ENCODE measurements around the gene KMT2A. TPM values are rescaled to one million over a fixed set of nuclear protein-coding genes. Genes with fewer than 3 reads are reported as not detected.

KMT2A gene
- total and polyA plus RNA-seq, 2 experiments from 2014 or later, result 34.3 to 72.2 TPM

DNA sequence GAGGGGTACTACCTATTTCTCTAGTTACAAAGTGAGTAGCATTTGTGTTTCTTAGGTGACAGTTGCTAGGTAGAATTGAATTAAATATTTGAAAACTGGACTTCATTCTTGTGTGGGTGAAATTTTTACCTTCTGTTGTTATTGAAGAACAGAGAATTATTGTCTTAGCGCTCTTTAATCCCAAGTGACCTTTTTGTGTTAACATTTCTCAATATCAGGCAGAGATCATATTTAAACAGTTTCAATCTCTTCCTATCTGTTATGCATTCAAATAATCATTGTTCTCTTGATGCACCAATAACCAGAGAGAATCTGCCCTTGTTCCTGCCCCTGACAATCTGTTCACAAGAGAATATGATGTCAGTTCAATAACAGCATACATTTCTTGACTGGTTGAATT is 14.2 kb downstream of the KMT2A start:
- Histone ChIP-seq H3K79me2 (replicated peaks; ENCODE audit: insufficient read depth) (peaks cover 100% of the 10 kb centered on the region), H3K4me3 (no peak overlapping the region), H4K20me1 (replicated peaks; ENCODE audit: insufficient read depth) (peaks cover 71% of the 10 kb centered on the region), H3F3A (replicated peaks; ENCODE audit: low read depth) (no peaks in the 10 kb centered on the region), H2AFZ (no peak overlapping the region), H3K27ac (ENCODE audit: low read depth) (no peak overlapping the region), H3K9me2 (ENCODE audit: insufficient read depth) (no peaks in the 10 kb centered on the region), H3K4me1 (ENCODE audit: insufficient read depth) (no peaks in the 10 kb centered on the region), H3K27me3 (ENCODE audit: insufficient read depth) (no peaks in the 10 kb centered on the region), H3K36me3 (ENCODE audit: insufficient read depth) (no peaks in the 10 kb centered on the region), H3K4me2 (no peak overlapping the region)
- TF ChIP-seq ZNF331 (CRISPR knock-in tag; IDR thresholded peaks at IDR 0.05; ENCODE audit: low read depth) (no peak), EZH2phosphoT487 (IDR thresholded peaks at IDR 0.05; ENCODE audit: unreplicated experiment) (no peak), EZH2 (IDR thresholded peaks at IDR 0.05; ENCODE audit: low read depth, unreplicated experiment) (no peak), CREB1 (CRISPR knock-in tag; IDR thresholded peaks at IDR 0.05; ENCODE audit: low read depth) (no peak), NANOG (IDR thresholded peaks at IDR 0.05; ENCODE audit: borderline replicate concordance) (no peak), POLR2AphosphoS5 (IDR thresholded peaks at IDR 0.05; ENCODE audit: low read depth) (no peak), ZNF114 (CRISPR knock-in tag; IDR thresholded peaks at IDR 0.05) (no peak), STAT1 (IDR thresholded peaks at IDR 0.05; ENCODE audit: unreplicated experiment) (no peak), JUNB (IDR thresholded peaks at IDR 0.05; ENCODE audit: unreplicated experiment) (no peak)
- TF ChIP-seq, protein P1, sequence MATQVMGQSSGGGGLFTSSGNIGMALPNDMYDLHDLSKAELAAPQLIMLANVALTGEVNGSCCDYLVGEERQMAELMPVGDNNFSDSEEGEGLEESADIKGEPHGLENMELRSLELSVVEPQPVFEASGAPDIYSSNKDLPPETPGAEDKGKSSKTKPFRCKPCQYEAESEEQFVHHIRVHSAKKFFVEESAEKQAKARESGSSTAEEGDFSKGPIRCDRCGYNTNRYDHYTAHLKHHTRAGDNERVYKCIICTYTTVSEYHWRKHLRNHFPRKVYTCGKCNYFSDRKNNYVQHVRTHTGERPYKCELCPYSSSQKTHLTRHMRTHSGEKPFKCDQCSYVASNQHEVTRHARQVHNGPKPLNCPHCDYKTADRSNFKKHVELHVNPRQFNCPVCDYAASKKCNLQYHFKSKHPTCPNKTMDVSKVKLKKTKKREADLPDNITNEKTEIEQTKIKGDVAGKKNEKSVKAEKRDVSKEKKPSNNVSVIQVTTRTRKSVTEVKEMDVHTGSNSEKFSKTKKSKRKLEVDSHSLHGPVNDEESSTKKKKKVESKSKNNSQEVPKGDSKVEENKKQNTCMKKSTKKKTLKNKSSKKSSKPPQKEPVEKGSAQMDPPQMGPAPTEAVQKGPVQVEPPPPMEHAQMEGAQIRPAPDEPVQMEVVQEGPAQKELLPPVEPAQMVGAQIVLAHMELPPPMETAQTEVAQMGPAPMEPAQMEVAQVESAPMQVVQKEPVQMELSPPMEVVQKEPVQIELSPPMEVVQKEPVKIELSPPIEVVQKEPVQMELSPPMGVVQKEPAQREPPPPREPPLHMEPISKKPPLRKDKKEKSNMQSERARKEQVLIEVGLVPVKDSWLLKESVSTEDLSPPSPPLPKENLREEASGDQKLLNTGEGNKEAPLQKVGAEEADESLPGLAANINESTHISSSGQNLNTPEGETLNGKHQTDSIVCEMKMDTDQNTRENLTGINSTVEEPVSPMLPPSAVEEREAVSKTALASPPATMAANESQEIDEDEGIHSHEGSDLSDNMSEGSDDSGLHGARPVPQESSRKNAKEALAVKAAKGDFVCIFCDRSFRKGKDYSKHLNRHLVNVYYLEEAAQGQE (IDR thresholded peaks at IDR 0.05; ENCODE audit: unreplicated experiment), result no peak
- TF ChIP-seq, protein P2, sequence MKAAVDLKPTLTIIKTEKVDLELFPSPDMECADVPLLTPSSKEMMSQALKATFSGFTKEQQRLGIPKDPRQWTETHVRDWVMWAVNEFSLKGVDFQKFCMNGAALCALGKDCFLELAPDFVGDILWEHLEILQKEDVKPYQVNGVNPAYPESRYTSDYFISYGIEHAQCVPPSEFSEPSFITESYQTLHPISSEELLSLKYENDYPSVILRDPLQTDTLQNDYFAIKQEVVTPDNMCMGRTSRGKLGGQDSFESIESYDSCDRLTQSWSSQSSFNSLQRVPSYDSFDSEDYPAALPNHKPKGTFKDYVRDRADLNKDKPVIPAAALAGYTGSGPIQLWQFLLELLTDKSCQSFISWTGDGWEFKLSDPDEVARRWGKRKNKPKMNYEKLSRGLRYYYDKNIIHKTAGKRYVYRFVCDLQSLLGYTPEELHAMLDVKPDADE (IDR thresholded peaks at IDR 0.05), result no peak
- TF ChIP-seq, protein P3, sequence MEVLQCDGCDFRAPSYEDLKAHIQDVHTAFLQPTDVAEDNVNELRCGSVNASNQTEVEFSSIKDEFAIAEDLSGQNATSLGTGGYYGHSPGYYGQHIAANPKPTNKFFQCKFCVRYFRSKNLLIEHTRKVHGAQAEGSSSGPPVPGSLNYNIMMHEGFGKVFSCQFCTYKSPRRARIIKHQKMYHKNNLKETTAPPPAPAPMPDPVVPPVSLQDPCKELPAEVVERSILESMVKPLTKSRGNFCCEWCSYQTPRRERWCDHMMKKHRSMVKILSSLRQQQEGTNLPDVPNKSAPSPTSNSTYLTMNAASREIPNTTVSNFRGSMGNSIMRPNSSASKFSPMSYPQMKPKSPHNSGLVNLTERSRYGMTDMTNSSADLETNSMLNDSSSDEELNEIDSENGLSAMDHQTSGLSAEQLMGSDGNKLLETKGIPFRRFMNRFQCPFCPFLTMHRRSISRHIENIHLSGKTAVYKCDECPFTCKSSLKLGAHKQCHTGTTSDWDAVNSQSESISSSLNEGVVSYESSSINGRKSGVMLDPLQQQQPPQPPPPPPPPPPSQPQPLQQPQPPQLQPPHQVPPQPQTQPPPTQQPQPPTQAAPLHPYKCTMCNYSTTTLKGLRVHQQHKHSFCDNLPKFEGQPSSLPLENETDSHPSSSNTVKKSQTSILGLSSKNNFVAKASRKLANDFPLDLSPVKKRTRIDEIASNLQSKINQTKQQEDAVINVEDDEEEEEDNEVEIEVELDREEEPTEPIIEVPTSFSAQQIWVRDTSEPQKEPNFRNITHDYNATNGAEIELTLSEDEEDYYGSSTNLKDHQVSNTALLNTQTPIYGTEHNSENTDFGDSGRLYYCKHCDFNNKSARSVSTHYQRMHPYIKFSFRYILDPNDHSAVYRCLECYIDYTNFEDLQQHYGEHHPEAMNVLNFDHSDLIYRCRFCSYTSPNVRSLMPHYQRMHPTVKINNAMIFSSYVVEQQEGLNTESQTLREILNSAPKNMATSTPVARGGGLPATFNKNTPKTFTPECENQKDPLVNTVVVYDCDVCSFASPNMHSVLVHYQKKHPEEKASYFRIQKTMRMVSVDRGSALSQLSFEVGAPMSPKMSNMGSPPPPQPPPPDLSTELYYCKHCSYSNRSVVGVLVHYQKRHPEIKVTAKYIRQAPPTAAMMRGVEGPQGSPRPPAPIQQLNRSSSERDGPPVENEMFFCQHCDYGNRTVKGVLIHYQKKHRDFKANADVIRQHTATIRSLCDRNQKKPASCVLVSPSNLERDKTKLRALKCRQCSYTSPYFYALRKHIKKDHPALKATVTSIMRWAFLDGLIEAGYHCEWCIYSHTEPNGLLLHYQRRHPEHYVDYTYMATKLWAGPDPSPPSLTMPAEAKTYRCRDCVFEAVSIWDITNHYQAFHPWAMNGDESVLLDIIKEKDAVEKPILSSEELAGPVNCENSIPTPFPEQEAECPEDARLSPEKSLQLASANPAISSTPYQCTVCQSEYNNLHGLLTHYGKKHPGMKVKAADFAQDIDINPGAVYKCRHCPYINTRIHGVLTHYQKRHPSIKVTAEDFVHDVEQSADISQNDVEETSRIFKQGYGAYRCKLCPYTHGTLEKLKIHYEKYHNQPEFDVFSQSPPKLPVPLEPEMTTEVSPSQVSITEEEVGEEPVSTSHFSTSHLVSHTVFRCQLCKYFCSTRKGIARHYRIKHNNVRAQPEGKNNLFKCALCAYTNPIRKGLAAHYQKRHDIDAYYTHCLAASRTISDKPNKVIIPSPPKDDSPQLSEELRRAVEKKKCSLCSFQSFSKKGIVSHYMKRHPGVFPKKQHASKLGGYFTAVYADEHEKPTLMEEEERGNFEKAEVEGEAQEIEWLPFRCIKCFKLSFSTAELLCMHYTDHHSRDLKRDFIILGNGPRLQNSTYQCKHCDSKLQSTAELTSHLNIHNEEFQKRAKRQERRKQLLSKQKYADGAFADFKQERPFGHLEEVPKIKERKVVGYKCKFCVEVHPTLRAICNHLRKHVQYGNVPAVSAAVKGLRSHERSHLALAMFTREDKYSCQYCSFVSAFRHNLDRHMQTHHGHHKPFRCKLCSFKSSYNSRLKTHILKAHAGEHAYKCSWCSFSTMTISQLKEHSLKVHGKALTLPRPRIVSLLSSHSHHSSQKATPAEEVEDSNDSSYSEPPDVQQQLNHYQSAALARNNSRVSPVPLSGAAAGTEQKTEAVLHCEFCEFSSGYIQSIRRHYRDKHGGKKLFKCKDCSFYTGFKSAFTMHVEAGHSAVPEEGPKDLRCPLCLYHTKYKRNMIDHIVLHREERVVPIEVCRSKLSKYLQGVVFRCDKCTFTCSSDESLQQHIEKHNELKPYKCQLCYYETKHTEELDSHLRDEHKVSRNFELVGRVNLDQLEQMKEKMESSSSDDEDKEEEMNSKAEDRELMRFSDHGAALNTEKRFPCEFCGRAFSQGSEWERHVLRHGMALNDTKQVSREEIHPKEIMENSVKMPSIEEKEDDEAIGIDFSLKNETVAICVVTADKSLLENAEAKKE (CRISPR knock-in tag; IDR thresholded peaks at IDR 0.05), result no peak
- TF ChIP-seq, protein P4, sequence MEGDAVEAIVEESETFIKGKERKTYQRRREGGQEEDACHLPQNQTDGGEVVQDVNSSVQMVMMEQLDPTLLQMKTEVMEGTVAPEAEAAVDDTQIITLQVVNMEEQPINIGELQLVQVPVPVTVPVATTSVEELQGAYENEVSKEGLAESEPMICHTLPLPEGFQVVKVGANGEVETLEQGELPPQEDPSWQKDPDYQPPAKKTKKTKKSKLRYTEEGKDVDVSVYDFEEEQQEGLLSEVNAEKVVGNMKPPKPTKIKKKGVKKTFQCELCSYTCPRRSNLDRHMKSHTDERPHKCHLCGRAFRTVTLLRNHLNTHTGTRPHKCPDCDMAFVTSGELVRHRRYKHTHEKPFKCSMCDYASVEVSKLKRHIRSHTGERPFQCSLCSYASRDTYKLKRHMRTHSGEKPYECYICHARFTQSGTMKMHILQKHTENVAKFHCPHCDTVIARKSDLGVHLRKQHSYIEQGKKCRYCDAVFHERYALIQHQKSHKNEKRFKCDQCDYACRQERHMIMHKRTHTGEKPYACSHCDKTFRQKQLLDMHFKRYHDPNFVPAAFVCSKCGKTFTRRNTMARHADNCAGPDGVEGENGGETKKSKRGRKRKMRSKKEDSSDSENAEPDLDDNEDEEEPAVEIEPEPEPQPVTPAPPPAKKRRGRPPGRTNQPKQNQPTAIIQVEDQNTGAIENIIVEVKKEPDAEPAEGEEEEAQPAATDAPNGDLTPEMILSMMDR (conservative IDR thresholded peaks at IDR 0.05; ENCODE audit: low read depth in 2 of 2), result no peak
- Mint-ChIP-seq H3K4me3 (no peak overlapping the region), H3K27ac (no peak overlapping the region), H3K36me3 (ENCODE audit: low read depth) (peaks cover 4% of the 10 kb centered on the region), H3K27me3 (ENCODE audit: insufficient read depth, low read depth, poor library complexity) (peaks cover 3% of the 10 kb centered on the region), H3K9me3 (no peaks in the 10 kb centered on the region; the same call in 2 of the 3 replicates), H3K4me1 (peaks cover 3% of the 10 kb centered on the region)
- ATAC-seq, result no peak
- no peak for DNase-seq (ENCODE audit: low spot score)
